HG03045 (cell line): ENCODE measurements around the gene LRIF1.
"Not testable (repeated sequence)": the region's sequence is repeated elsewhere in the genome, so short reads cannot be mapped to it uniquely, and the experiment has no call there.

ENCODE experiments used
- ATAC-seq: cut with Tn5 transposase; IDR thresholded peaks from one replicate; pipeline ENCODE4 v1.9.1; 2021; ENCODE audit warnings: mild to moderate bottlenecking, moderate library complexity; ENCODE audit not compliant: unreplicated experiment

LRIF1 gene

GRCh38 chr1:110951161-110951560 is 12.6 kb downstream of the LRIF1 start:
- no peak for ATAC-seq

- ATAC-seq = no peak
Observed at GRCh38 chr1:110948038-110948810, 15.5 kb downstream of the LRIF1 start.

- no peak for ATAC-seq
Observed at GRCh38 chr1:110945626-110946025, 18.1 kb downstream of the LRIF1 start.

GRCh38 chr1:110944806-110945205 is 18.9 kb downstream of the LRIF1 start:
- no peak for ATAC-seq

- ATAC-seq = no peak
Observed at GRCh38 chr1:110936567-110936966, 27.2 kb downstream of the LRIF1 start.

GRCh38 chr1:110931097-110931496 is 32.6 kb downstream of the LRIF1 start:
- not testable (repeated sequence) for ATAC-seq

- ATAC-seq = no peak
Observed at GRCh38 chr1:110928904-110929303, 34.8 kb downstream of the LRIF1 start.

- ATAC-seq = no peak
Observed at GRCh38 chr1:110928191-110928590, 35.5 kb downstream of the LRIF1 start.

- ATAC-seq = no peak
Observed at GRCh38 chr1:110927484-110928075, 36.1 kb downstream of the LRIF1 start.

- ATAC-seq = no peak
Observed at GRCh38 chr1:110921953-110922352, 41.8 kb downstream of the LRIF1 start.

GRCh38 chr1:110918016-110918415 is 45.7 kb downstream of the LRIF1 start:
- no peak for ATAC-seq

GRCh38 chr1:110916669-110917306 is 46.9 kb downstream of the LRIF1 start:
- ATAC-seq = no peak

- no peak for ATAC-seq
Observed at GRCh38 chr1:110916274-110916668, 47.5 kb downstream of the LRIF1 start.

GRCh38 chr1:110915804-110916203 is 47.9 kb downstream of the LRIF1 start:
- no peak for ATAC-seq

GRCh38 chr1:110914676-110915075 is 49.0 kb downstream of the LRIF1 start:
- ATAC-seq = no peak

- ATAC-seq = no peak
Observed at GRCh38 chr1:110912784-110913183, 50.9 kb downstream of the LRIF1 start.

GRCh38 chr1:110903853-110904500 is 59.7 kb downstream of the LRIF1 start:
- no peak for ATAC-seq

GRCh38 chr1:110902820-110903463 is 60.8 kb downstream of the LRIF1 start:
- ATAC-seq = no peak

- ATAC-seq = no peak
Observed at GRCh38 chr1:110899458-110899843, 64.3 kb downstream of the LRIF1 start.

- no peak for ATAC-seq
Observed at GRCh38 chr1:110898734-110899457, 64.8 kb downstream of the LRIF1 start.
